Measurements from ENCODE around the gene SDSL.

Gene SDSL

DNA sequence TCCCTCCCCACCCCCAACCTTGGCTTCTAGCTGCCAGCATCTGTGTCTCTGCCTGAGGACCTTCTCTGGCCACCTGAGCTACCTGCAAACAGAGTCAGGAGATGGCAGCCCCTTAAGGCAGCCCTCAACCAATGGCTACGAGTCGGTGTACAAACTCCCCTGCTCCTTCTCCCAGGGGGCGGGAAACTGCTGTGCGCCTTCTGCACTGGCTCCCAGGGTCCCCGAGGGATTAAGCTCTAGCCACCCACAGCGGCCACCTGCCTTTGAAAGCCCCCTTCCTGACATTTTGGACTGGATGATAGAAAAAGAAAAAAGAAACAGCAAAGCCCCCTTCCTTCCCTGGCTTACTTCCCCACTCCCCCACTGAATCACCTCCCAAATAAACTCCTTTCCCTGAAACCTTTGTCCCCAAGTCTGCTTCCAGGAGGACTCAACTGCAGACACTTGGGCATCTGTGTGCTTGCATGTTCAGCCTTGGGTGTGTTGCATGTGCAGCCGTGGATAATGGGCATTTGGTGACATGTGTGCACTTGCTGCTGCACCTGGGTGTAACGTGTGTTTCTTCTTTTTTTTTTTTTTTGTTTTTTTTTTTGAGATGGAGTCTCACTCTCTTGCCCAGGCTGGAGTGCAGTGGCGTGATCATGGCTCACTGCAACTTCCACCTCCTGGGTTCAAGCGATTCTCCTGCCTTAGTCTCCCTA is 24.5 kb upstream of the SDSL start:
- no peak; the same call in 2 of the 3 replicates for ATAC-seq
- TF ChIP-seq GLIS3 (CRISPR knock-in tag; IDR thresholded peaks at IDR 0.05), result no peak

DNA sequence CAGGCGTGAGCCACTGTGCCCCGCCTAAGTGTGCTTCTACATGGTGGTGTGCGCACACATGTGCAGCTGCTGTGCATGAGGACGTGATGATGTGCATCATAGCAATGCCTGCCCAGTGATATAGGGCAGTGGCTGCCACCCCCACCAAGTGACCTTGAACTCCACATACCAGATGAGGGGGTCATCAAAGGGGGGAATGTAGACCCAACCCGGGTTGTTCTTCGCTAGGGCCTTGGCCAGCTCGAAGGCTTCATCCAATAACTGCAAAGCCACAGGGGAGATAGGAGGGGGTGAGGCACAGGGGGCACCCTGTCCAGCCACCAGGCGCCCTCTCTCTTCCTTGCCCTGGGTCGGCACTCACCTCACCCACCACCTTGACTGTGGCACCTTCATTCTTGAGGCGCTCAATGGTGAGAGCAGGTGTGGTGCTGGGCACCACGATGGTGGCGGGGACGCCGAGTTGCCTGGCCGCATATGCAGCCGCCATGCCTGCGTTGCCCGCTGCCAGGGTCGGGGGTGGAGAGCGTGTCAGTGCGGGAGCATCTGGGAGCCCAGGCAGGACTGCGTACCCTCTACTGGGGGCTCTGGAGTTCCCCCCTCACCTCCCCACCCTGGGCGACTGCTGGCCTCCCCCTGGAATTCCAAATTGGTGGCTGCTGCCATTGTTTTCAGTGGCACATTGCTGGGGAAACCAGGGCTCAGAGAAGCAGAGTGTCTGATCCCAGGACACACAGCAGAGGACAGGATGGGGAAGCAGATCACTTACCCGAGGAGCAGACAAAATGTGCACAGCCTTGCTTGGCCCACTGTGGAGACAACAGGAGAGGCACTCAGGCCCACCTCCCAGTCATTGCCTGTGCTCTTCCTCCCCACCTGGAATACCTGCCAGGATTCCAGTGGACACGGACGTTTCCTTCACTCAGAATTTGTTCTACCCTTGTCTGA is 23.6 kb upstream of the SDSL start:
- no peak for TF ChIP-seq PPARA (CRISPR knock-in tag; IDR thresholded peaks at IDR 0.05; ENCODE audit: borderline replicate concordance)
- TF ChIP-seq ARNTL (CRISPR knock-in tag; IDR thresholded peaks at IDR 0.05; ENCODE audit: borderline replicate concordance, low read depth), result no peak
- ATAC-seq, result no peak; the same call in 2 of the 3 replicates

- TF ChIP-seq CSDC2 (CRISPR knock-in tag; IDR thresholded peaks at IDR 0.05), result no peak
- no peak for TF ChIP-seq ESRRG (CRISPR knock-in tag; IDR thresholded peaks at IDR 0.05)
- TF ChIP-seq GLIS3 (CRISPR knock-in tag; IDR thresholded peaks at IDR 0.05), result no peak
- no peak for ATAC-seq
Observed at GRCh38 chr12:113399490-113399889, 22.7 kb upstream of the SDSL start.

- TF ChIP-seq POU6F1 (CRISPR knock-in tag; IDR thresholded peaks at IDR 0.05; ENCODE audit: borderline replicate concordance, low read depth) (no peak), SNAI2 (CRISPR knock-in tag; IDR thresholded peaks at IDR 0.05) (no peak), CSDC2 (CRISPR knock-in tag; IDR thresholded peaks at IDR 0.05) (no peak), GLIS3 (CRISPR knock-in tag; IDR thresholded peaks at IDR 0.05) (no peak), PATZ1 (CRISPR knock-in tag; IDR thresholded peaks at IDR 0.05; ENCODE audit: borderline replicate concordance) (no peak), ZNF565 (CRISPR knock-in tag; conservative IDR thresholded peaks at IDR 0.05; ENCODE audit: low read depth) (no peak), PPARA (CRISPR knock-in tag; IDR thresholded peaks at IDR 0.05; ENCODE audit: borderline replicate concordance) (no peak), CSRNP3 (CRISPR knock-in tag; IDR thresholded peaks at IDR 0.05) (no peak), ZNF70 (CRISPR knock-in tag; IDR thresholded peaks at IDR 0.05) (no peak), ZFP30 (CRISPR knock-in tag; IDR thresholded peaks at IDR 0.05) (no peak), OSR1 (CRISPR knock-in tag; IDR thresholded peaks at IDR 0.05) (no peak), ZNF8 (CRISPR knock-in tag; IDR thresholded peaks at IDR 0.05) (no peak), ISL1 (CRISPR knock-in tag; IDR thresholded peaks at IDR 0.05) (no peak), RARB (CRISPR knock-in tag; IDR thresholded peaks at IDR 0.05) (no peak)
- TF ChIP-seq, protein P1, sequence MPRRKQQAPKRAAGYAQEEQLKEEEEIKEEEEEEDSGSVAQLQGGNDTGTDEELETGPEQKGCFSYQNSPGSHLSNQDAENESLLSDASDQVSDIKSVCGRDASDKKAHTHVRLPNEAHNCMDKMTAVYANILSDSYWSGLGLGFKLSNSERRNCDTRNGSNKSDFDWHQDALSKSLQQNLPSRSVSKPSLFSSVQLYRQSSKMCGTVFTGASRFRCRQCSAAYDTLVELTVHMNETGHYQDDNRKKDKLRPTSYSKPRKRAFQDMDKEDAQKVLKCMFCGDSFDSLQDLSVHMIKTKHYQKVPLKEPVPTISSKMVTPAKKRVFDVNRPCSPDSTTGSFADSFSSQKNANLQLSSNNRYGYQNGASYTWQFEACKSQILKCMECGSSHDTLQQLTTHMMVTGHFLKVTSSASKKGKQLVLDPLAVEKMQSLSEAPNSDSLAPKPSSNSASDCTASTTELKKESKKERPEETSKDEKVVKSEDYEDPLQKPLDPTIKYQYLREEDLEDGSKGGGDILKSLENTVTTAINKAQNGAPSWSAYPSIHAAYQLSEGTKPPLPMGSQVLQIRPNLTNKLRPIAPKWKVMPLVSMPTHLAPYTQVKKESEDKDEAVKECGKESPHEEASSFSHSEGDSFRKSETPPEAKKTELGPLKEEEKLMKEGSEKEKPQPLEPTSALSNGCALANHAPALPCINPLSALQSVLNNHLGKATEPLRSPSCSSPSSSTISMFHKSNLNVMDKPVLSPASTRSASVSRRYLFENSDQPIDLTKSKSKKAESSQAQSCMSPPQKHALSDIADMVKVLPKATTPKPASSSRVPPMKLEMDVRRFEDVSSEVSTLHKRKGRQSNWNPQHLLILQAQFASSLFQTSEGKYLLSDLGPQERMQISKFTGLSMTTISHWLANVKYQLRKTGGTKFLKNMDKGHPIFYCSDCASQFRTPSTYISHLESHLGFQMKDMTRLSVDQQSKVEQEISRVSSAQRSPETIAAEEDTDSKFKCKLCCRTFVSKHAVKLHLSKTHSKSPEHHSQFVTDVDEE (CRISPR knock-in tag; IDR thresholded peaks at IDR 0.05), result no peak
- TF ChIP-seq, protein P2, sequence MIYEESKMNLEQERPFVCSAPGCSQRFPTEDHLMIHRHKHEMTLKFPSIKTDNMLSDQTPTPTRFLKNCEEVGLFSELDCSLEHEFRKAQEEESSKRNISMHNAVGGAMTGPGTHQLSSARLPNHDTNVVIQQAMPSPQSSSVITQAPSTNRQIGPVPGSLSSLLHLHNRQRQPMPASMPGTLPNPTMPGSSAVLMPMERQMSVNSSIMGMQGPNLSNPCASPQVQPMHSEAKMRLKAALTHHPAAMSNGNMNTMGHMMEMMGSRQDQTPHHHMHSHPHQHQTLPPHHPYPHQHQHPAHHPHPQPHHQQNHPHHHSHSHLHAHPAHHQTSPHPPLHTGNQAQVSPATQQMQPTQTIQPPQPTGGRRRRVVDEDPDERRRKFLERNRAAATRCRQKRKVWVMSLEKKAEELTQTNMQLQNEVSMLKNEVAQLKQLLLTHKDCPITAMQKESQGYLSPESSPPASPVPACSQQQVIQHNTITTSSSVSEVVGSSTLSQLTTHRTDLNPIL (CRISPR knock-in tag; IDR thresholded peaks at IDR 0.05; ENCODE audit: low read depth), result no peak
Observed at GRCh38 chr12:113400362-113400761, 21.8 kb upstream of the SDSL start.

More at GRCh38 chr12:113400362-113400761, 21.8 kb upstream of the SDSL start:
- ATAC-seq, result no peak
